Measurements from ENCODE around the gene LRRC42. TPM values are rescaled to one million over a fixed set of nuclear protein-coding genes. Genes with fewer than 3 reads are reported as not detected.

Gene LRRC42
- total RNA-seq, 1 experiment from 2014 or later, result 78.7 TPM

DNA sequence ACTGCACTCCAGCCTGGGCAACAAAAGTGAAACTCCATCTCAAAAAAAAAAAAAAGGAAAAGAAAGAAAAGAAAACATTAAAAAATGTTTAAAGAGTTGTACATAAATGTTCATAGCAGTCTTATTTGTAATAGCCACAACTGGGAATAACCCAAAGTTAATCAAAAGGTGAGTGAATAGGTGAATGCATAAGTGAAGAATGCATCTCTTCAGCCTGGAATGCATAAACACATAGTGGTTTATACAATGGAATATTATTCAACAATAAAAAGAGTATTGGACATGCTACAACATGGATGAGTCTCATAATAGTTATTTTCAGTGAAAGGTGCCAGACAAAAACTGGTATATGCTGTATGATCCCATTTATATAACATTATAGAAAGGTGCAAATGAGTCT, 53.8 kb downstream of the LRRC42 start:
- TF ChIP-seq, protein P1, sequence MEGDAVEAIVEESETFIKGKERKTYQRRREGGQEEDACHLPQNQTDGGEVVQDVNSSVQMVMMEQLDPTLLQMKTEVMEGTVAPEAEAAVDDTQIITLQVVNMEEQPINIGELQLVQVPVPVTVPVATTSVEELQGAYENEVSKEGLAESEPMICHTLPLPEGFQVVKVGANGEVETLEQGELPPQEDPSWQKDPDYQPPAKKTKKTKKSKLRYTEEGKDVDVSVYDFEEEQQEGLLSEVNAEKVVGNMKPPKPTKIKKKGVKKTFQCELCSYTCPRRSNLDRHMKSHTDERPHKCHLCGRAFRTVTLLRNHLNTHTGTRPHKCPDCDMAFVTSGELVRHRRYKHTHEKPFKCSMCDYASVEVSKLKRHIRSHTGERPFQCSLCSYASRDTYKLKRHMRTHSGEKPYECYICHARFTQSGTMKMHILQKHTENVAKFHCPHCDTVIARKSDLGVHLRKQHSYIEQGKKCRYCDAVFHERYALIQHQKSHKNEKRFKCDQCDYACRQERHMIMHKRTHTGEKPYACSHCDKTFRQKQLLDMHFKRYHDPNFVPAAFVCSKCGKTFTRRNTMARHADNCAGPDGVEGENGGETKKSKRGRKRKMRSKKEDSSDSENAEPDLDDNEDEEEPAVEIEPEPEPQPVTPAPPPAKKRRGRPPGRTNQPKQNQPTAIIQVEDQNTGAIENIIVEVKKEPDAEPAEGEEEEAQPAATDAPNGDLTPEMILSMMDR (conservative IDR thresholded peaks at IDR 0.05), result no peak
- no peak for TF ChIP-seq EZH2 (IDR thresholded peaks at IDR 0.05; ENCODE audit: low read depth)
- Histone ChIP-seq H3K9me3 (ENCODE audit: insufficient read depth, low read depth) (no peaks in the 10 kb centered on the region), H3K27ac (no peak overlapping the region), H3K4me2 (no peak overlapping the region), H3K9me2 (ENCODE audit: insufficient read depth) (no peaks in the 10 kb centered on the region), H3F3A (ENCODE audit: insufficient read depth, low read depth) (no peaks in the 10 kb centered on the region), H3K4me1 (replicated peaks; ENCODE audit: insufficient read depth) (no peaks in the 10 kb centered on the region), H3K4me3 (no peak overlapping the region), H3K79me2 (ENCODE audit: low read depth) (no peaks in the 10 kb centered on the region), H3K36me3 (ENCODE audit: low read depth) (no peaks in the 10 kb centered on the region), H4K20me1 (ENCODE audit: insufficient read depth) (no peaks in the 10 kb centered on the region), H2AFZ (no peak overlapping the region), H3K27me3 (ENCODE audit: insufficient read depth, low read depth) (no peaks in the 10 kb centered on the region)
- ChIA-PET CTCF (interaction anchor here (0.6 kb wide), 2 partner anchors 12 to 717 kb away, joined by 3 read pairs; no protein-coding TSS in a partner anchor), POLR2A (ENCODE audit: unreplicated experiment) (no interaction called here)
- intact Hi-C loops (cut with micrococcal nuclease; ENCODE audit: unreplicated experiment), result no loop called here
- BruUV-seq (replicated peaks), result no TSS peak
- DNase-seq, result no peak

DNA sequence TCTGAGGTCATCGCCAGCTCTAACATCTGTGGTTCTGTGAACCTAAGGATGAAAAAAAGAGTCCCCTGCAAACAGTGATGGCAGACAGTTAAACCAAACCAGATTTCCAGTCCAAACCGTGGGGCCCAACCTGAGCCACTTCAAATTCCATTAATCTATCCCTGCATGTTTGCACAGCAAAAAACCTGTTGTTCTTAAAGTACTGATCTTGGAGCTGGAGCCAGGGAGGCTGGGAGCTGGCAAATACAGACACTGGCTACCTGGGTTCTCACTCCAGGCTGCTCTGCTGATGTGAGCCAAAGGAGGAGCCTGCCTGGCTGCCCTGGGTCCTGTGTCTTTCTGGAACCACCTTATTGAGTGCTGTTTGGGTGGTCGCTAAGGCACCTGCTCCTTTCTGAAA, 55.4 kb downstream of the LRRC42 start:
- no peak for DNase-seq
- Histone ChIP-seq H2AFZ (no peak overlapping the region), H3K9me3 (ENCODE audit: insufficient read depth, low read depth) (no peaks in the 10 kb centered on the region), H3K4me1 (replicated peaks; ENCODE audit: insufficient read depth) (no peaks in the 10 kb centered on the region), H3K36me3 (ENCODE audit: low read depth) (no peaks in the 10 kb centered on the region), H3K27ac (no peak overlapping the region), H3K4me3 (no peak overlapping the region), H4K20me1 (ENCODE audit: insufficient read depth) (no peaks in the 10 kb centered on the region), H3K9me2 (ENCODE audit: insufficient read depth) (no peaks in the 10 kb centered on the region), H3F3A (ENCODE audit: insufficient read depth, low read depth) (no peaks in the 10 kb centered on the region), H3K4me2 (no peak overlapping the region), H3K27me3 (ENCODE audit: insufficient read depth, low read depth) (no peaks in the 10 kb centered on the region), H3K79me2 (ENCODE audit: low read depth) (no peaks in the 10 kb centered on the region)
- intact Hi-C loops (cut with micrococcal nuclease; ENCODE audit: unreplicated experiment), result no loop called here
- TF ChIP-seq, protein P1 (conservative IDR thresholded peaks at IDR 0.05), result no peak
- TF ChIP-seq EZH2 (IDR thresholded peaks at IDR 0.05; ENCODE audit: low read depth), result no peak
- ChIA-PET POLR2A (ENCODE audit: unreplicated experiment) (interaction anchor here (0.6 to 0.7 kb wide), 2 partner anchors 36 to 47 kb away, joined by 3 read pairs; no protein-coding TSS in a partner anchor), CTCF (no interaction called here)
- BruUV-seq (replicated peaks), result no TSS peak

DNA sequence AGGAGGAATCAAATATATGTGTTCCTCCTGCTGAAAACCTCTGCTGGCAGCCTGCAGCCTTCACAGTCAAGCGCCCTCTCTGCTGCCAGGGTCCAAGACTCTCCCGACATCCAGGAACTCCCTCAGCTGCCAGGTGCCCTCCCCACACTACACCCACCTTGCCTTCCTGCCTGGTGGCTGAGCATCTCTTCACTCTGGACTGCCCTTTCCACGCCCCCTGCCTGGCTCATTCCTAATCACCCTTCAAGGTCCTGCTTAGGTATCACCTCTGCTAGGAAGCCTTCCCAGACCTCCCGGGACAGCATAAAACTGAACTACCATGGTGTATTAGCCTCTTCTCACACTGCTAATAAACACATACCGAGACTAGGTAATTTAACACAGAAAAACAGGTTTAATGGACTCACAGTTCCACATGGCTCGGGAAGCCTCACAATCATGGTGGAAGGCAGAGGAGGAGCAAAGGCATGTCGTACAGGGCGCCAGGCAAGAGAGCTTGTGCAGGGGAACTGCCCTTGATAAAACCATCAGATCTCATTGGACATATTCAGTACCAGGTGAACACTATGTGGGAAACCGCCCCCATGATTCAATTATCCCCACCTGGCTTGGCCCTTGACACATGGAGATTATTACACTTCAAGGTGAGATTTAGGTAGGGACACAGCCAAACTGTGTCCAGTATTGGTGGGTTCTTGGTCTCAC, 56.5 kb downstream of the LRRC42 start:
- Histone ChIP-seq H3K9me3 (ENCODE audit: insufficient read depth, low read depth) (no peaks in the 10 kb centered on the region), H3F3A (ENCODE audit: insufficient read depth, low read depth) (no peaks in the 10 kb centered on the region), H3K4me1 (replicated peaks; ENCODE audit: insufficient read depth) (no peaks in the 10 kb centered on the region), H3K4me2 (no peak overlapping the region), H2AFZ (no peak overlapping the region), H3K27ac (no peak overlapping the region), H3K27me3 (ENCODE audit: insufficient read depth, low read depth) (no peaks in the 10 kb centered on the region), H3K79me2 (ENCODE audit: low read depth) (no peaks in the 10 kb centered on the region), H3K4me3 (no peak overlapping the region), H3K36me3 (ENCODE audit: low read depth) (no peaks in the 10 kb centered on the region), H4K20me1 (ENCODE audit: insufficient read depth) (no peaks in the 10 kb centered on the region), H3K9me2 (ENCODE audit: insufficient read depth) (no peaks in the 10 kb centered on the region)
- ChIA-PET CTCF (no interaction called here), POLR2A (ENCODE audit: unreplicated experiment) (no interaction called here)
- DNase-seq, result no peak
- BruUV-seq (replicated peaks), result no TSS peak
- intact Hi-C loops (cut with micrococcal nuclease; ENCODE audit: unreplicated experiment), result no loop called here
- TF ChIP-seq, protein P1 (conservative IDR thresholded peaks at IDR 0.05), result no peak
- no peak for TF ChIP-seq EZH2 (IDR thresholded peaks at IDR 0.05; ENCODE audit: low read depth)

Data from PC-9 (cell line).